Ishikawa (cell line): ENCODE data around the gene KIZ.

Experiments
- CREB1 ChIP-seq: IDR thresholded peaks from 2 replicates; pipeline ENCODE4 v1.6.1; 2012; ENCODE audit warnings: low read depth
- EGR1 ChIP-seq: IDR thresholded peaks from 2 replicates; pipeline ENCODE4 v1.6.1; 2012
- EP300 ChIP-seq: IDR thresholded peaks from 2 replicates; pipeline ENCODE4 v1.6.1; 2012; ENCODE audit warnings: borderline replicate concordance
- FOXM1 ChIP-seq: IDR thresholded peaks from 2 replicates; pipeline ENCODE4 v1.6.1; 2012; ENCODE audit warnings: low read depth, borderline replicate concordance
- MAX ChIP-seq: IDR thresholded peaks from 2 replicates; pipeline ENCODE4 v1.6.1; 2012
- RAD21 ChIP-seq: IDR thresholded peaks from 2 replicates; pipeline ENCODE4 v1.6.1; 2012; ENCODE audit warnings: low read depth
- REST ChIP-seq: IDR thresholded peaks from 2 replicates; pipeline ENCODE4 v1.6.1; 2012; ENCODE audit warnings: low read depth, mild to moderate bottlenecking
- TAF1 ChIP-seq: IDR thresholded peaks from 2 replicates; pipeline ENCODE4 v1.6.1; 2012; ENCODE audit warnings: low read depth, mild to moderate bottlenecking
- TEAD4 ChIP-seq: IDR thresholded peaks from 2 replicates; pipeline ENCODE4 v1.6.1; 2012

GRCh38 chr20:21141825-21142224 is 15.9 kb downstream of the KIZ start:
- no peak for TF ChIP-seq REST
- TF ChIP-seq FOXM1: no peak
- no peak for TF ChIP-seq EP300
- TF ChIP-seq MAX: no peak
- TF ChIP-seq TAF1: no peak
- no peak for TF ChIP-seq RAD21
- TF ChIP-seq EGR1: no peak
- TF ChIP-seq TEAD4: no peak
- no peak for TF ChIP-seq CREB1
